Neutrophil (primary cell): Measurements from ENCODE around the gene PDCD2.
"Not testable (repeated sequence)": the region's sequence is repeated elsewhere in the genome, so short reads cannot be mapped to it uniquely, and the experiment has no call there.

Experiments
- H3K27ac ChIP-seq: fragments of 200-600 bp; sonication (generic); 2 replicates; pipeline ENCODE4 v1.5.1; 2016; ENCODE audit warnings: mild to moderate bottlenecking, moderate library complexity
- H3K27me3 ChIP-seq: fragments of 200-600 bp; sonication (generic); 2 replicates; pipeline ENCODE4 v1.6.0; 2016; ENCODE audit warnings: mild to moderate bottlenecking
- H3K36me3 ChIP-seq: fragments of 200-600 bp; sonication (generic); 2 replicates; pipeline ENCODE4 v1.5.1; 2017
- H3K4me1 ChIP-seq, 2 experiments: fragments of 200-600 bp in 1 of 2; sonication (generic) in 1 of 2; 1 replicate in 1 of 2; 2 replicates in 1 of 2; pipeline versions ENCODE4 v1.5.1 to v1.6.1; 2013 to 2016; ENCODE audit warnings: low read depth in 1 of 2, low read length in 1 of 2, mild to moderate bottlenecking in 1 of 2, moderate library complexity in 1 of 2; ENCODE audit not compliant: control insufficient read depth in 1 of 2, insufficient read depth in 1 of 2
- H3K4me3 ChIP-seq, 2 experiments: fragments of 200-600 bp in 1 of 2; sonication (generic) in 1 of 2; 1 replicate in 1 of 2; 2 replicates in 1 of 2; pipeline ENCODE4 v1.5.1; 2013 to 2016; ENCODE audit warnings: low read depth in 1 of 2, low read length in 1 of 2, mild to moderate bottlenecking in 1 of 2, moderate library complexity in 1 of 2
- H3K9me3 ChIP-seq: fragments of 200-600 bp; sonication (generic); 2 replicates; pipeline ENCODE4 v1.5.1; 2016
- CTCF ChIP-seq: fragments of 200-600 bp; sonication (generic); IDR thresholded peaks from 2 replicates; pipeline ENCODE4 v1.5.1; 2016; ENCODE audit warnings: antibody characterized with exemption

Gene PDCD2

DNA sequence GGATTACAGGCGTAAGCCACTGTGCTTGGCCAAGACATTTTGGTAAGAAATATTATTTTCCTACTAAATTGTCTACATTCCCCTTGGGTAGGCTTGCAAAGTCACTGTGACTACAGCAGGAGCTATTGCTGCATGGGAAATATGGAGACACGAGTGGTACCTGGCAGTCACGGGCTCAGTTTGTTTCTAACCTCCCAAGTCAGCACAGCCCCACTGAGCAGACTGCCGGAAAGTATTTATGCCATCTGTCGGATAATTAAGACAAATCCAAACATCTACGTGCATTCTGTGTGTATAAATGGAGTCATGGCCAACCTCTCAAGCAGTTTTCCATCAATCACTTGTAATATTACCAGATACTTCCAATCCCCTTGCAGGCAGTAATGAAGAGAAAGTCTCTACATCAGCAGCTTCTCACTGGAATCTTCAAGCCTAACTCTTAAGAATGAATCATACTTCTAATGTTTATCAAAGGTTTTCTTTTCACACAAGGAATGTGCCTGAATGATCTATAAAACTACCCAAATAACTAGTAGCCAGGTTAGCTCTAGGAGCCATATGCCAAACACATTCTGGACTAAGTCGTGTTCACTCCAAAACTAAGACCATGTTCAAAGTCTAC is 51.5 kb downstream of the PDCD2 start:
- H3K9me3 ChIP-seq = no peaks in the 10 kb centered on the region
- no peak for TF ChIP-seq CTCF
- no peak overlapping the region for H3K27ac ChIP-seq
- H3K4me3 ChIP-seq = no peak overlapping the region
- H3K27me3 ChIP-seq = no peaks in the 10 kb centered on the region
- no peaks in the 10 kb centered on the region for H3K4me1 ChIP-seq
- H3K36me3 ChIP-seq = peaks cover 62% of the 10 kb centered on the region

GRCh38 chr6:170529839-170530469 is 54.5 kb downstream of the PDCD2 start:
- H3K4me3 ChIP-seq = no peak overlapping the region
- TF ChIP-seq CTCF = peak; percentile 49
- peaks cover 32% of the 10 kb centered on the region for H3K36me3 ChIP-seq
- H3K27ac ChIP-seq = no peak overlapping the region
- no peaks in the 10 kb centered on the region for H3K4me1 ChIP-seq
- no peaks in the 10 kb centered on the region for H3K27me3 ChIP-seq
- no peaks in the 10 kb centered on the region for H3K9me3 ChIP-seq

DNA sequence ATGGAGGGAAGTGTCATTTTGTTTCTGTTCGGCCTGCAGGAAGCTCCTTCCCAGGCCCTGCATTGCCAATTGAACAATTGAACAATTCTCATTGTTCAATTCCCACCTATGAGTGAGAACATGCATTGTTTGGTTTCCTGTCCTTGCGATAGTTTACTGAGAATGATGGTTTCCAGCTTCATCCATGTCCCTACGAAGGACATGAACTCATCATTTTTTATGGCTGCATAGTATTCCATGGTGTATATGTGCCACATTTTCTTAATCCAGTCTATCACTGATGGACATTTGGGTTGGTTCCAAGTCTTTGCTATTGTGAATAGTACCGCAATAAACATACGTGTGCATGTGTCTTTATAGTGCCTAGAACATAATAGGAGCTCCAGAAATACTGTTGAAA is 56.4 kb downstream of the PDCD2 start:
- H3K4me1 ChIP-seq, H3K4me3 ChIP-seq, H3K27me3 ChIP-seq, H3K9me3 ChIP-seq, H3K27ac ChIP-seq: not testable (repeated sequence)
- H3K36me3 ChIP-seq = peaks cover 12% of the 10 kb centered on the region

GRCh38 chr6:170525795-170526194 is 58.6 kb downstream of the PDCD2 start:
- H3K4me1 ChIP-seq = no peaks in the 10 kb centered on the region
- TF ChIP-seq CTCF = no peak
- no peaks in the 10 kb centered on the region for H3K36me3 ChIP-seq
- no peaks in the 10 kb centered on the region for H3K9me3 ChIP-seq
- no peak overlapping the region for H3K27ac ChIP-seq
- no peak overlapping the region for H3K4me3 ChIP-seq
- no peaks in the 10 kb centered on the region for H3K27me3 ChIP-seq
